HCEC 1CT (cell line): ENCODE data around the gene BCCIP.

ENCODE experiments used
- DNase-seq: peaks from one replicate; pipeline ENCODE4 v3.0.0-alpha.2; 2017

The BCCIP gene

DNA sequence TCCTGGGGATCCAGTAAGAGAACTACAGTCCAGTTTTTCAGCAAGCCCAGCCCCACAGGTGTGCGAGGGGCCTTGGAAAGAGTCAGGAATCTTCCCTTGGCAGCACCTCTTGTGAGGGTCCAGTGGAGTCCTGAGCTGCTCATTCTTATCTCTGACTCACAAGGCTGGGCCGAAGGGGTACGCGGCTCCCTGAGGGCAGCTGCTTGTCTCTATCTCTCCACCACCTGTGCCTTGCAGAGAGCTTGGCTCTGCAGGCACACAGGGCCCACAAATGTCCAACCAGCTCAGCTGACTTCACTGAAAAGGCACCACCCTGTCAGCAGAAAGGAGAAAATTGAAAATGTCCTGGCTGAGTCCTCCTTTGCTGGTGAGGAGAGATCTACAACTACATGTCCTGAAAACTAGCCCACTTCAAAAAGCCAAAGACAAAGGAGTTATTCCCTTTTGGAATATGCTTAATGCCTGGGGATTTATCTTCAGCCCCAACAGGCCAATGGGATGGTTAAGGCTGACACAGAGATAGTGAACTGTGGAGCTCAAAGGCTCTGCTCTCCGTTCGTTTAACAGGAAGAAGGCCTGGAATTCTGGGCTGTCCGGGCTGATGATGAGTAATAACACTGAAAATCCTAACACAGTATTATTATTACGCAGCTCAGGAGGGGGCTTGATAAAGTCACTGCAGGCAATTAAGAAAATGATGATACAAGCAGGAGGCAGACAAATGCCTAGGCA is 23.7 kb upstream of the BCCIP start:
- no peak for DNase-seq

DNA sequence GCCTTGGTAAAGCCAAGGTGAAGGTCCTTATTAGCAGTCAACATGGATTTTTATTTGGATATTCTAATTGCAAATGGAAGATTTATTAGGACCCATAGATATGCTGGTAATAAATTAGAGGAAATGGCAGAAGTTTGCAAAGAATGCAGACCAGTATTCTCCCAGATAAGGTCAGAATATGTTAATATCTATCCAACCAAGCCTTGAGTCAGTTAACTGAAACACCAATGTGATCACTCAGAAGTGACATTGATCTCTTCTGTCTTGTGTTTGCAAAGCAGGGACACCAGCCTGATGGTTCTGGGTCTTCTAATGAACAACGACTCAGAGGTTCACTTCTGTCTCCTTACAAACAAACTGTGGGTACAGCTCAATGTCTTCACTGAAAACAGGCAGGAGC is 21.8 kb upstream of the BCCIP start:
- no peak for DNase-seq

DNA sequence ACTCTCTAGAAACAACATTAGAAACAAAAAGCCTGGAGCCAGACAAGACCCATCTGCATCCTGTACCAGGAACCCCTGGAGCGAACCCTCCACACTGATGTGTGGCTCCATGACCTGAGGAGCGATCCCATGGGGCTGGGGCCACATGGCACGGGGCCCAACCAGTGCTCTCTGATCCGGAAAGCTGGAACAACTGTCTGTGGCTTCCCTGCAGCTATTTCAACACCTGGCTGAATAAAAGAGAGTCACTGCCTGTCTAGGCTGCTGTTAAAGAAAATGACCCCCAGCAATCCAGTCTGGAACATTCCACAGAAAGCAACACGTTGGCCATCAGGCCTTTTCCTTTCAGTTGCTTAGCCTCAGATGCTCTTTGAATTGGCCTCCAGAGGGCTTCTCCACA is 21.2 kb upstream of the BCCIP start:
- DNase-seq, result no peak

DNA sequence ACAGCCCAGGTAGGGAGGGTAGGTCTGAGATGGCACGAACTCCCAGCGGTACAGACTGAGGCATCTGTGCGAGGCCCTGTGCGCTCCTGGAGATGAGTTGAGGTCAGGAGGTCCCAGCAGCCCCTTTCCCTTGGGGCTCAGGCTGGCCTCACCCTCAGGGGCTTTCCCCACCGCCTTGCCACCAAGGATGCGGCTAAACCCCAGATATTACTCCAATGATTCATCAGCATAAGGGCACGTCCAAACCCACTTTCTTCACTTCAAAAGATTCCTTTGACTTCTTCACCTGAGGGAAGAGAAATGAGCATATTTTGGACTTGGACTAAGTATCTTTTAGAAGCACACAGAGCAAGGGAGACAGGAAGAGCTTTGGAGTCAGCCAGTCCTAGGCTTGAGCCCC is 20.6 kb upstream of the BCCIP start:
- no peak for DNase-seq

DNA sequence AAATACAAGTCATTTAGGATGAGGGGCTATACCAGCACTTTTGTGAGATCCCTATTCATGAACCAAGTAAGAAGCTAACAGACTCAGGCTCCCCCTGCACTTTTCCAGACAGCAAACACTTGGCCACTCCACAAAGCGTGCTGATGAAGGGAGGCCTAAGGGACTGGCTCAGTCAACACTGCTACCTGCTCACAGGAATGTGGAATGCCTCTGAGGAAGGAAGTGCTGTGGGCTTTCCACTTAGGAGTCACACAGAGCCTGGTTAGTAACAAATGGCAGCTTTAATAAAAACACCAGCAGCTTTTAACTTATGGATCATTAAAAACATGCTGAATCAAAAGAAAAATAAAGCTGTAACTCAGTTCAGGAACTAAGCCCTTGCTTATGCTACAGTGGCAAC is 15.3 kb upstream of the BCCIP start:
- no peak for DNase-seq

DNA sequence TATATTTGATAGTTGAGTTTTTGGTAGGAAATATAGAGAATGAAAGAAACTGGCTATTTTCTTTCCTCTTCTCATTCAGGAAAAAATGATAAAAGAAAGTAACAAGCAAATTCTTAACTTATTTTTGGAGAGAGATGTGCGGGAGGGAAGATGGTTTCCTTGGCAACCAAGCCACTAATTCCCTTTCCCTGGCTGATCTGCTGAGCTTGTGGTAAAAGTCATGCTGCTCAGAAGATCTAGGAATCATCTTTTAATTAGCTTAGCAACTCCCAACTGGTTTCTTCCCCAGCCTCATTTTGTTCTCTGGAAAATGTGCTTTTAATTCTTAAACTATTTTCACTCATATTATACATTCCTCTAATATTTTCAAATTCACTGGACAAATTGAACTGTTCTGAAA is 12.1 kb upstream of the BCCIP start:
- DNase-seq, result no peak

DNA sequence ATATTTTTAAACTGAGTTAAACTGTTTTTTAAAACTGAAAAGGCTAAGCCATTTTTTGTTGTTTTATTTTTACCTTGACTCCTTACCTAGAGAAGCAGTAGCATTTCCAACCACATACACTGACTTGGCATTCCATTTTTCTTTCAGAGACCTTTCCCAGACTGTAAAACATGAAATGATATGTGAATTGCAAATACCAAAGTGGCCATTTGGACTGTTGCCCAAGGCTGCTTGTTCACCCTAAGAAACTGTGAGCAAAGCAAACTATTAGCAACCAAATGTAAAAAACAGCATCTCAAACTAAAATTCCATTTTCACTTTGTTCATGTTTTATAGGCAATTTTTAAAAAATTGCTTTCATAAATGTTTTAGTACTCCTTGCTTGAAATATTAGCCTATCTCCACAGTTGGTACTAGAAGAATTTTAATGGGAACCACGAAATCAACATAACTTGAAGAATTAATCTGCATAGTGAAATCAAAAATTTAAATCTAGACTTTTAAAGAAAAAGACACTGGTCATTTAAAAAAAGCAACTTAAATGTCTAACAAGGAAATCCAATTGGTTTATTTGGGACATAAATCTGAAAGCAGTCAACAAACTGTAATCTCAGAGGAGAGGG is 11.1 kb upstream of the BCCIP start:
- no peak for DNase-seq

DNA sequence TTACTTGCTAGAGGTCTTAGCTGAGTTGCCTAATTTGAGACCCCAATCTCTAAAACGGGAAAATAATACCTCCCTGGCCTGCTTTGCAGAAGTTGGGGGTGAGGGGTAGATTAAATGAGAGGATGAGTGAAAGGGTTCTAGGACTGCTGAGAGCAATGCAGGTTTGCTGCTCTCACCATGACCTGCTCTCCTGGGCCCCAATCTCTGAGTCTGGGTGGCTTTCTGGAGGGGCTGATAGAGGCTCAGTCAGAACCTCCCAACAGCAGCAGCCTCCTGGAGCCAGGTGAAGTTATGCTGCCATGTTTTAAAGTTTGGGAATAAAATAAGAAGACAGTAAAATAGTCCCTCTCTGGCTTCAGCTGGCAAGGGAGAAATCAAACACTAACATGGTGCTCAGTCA is 7.6 kb upstream of the BCCIP start:
- DNase-seq, result no peak

DNA sequence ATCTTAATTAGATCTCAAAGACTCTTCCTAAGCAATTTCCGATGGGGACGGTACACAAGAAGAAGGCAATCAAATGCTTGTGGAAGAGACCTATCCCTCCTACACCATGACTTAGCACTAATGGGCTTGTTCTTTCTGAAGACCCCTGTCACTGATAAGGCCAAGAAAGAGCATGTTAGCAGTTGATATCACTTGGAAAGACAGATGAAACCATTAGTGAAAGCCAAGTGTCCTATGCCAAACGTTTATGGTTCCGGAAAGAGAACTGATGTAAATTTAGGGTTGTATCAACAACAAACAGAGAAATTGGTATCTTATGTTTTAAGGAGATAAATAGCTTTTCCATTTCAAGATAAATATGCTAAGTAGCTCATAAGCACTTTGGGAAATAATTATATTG is 6.8 kb upstream of the BCCIP start:
- no peak for DNase-seq

DNA sequence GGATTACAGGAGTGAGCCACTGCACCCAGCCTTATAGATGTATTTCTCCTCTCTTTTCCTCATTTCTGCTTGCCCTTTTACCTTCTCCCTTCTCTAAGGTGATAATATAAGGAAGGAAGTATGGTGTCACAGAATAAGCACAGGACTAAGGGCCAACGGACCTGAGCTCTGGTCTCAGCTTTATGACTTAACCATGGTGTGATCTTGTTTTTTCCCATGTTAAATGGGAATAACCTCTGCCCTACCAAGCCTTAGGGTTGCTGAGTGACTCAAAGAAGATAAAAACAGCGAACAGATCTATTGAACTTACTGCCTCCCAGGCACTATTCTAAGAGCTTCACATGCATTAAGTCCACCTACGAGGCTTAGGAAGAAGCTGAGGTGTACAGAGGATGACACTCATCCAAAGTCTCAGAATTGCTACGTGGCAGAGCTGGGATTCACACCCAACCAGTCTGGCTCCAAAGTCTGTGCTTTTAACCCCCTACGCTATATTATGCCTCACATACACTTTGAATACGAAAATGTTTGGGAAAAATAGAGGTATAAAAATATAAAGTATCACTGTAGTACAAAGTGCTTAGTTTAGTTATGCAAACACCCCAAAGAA is 5.9 kb upstream of the BCCIP start:
- no peak for DNase-seq

DNA sequence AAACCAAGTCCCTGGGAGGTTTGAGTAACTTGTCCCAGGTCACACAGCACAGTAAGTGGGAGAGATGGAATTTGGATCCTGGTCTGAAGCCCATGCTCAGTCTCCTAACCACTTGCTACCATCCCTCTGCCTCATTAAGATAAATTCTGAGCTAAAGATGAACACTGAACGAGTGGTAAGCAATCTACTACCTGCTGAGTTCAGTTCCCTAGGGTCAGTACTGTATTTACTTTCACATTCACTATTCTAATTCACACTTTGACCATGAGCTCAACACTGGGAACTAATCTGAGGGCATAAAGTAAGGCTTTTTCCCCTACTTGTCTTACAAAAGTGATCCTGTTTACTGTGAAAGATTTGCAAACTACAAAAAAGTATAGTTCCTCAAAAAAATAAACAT is 2.6 kb upstream of the BCCIP start:
- DNase-seq, result no peak

DNA sequence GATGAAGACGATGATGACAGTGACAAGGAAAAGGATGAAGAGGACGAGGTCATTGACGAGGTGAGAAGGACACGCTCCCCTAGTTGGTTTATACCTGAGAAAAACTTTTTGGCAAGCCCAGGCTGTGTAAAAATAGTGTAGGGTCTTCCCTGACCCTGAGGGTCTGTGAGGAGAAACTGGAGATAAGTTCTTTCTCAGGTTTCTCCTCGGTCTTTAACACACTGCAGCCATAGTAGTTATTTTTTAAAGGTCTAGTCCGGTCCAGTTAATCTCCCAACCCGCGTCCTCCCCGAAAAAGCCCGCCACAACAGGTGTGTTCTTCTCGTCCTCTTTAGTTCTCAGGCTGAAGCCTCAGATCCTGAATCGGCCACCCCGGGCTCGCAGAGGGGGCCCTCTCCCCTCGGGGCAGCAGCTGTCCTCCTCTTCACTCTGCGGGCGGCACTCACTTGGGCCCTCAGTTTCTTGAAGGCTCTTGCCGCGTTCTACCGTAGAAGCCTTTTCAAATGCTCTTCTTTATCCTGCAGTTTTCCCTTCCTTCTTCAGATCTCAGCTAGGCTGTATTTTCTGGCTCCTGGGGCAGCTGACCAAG is 411 bp downstream of the BCCIP start:
- DNase-seq, result no peak

DNA sequence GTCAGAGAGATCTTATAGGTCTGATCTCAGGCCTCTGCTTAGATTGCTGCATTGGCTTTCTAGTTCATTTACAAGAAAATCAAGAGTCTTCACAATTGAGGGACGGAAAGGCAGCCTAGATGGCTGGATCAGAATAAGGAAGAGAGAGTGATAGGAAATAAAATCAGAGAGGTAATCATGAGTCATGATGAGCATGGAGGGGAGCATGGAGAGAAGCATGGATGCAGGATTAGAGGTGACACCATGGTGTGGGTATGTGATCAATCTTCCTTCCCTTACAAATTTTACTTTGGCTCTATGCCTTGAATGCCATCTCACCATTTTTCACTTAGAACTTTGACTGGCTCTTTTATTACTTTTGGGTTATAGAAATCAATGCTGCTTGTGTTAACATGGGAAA is 1.4 kb downstream of the BCCIP start:
- DNase-seq, result peak; percentile 79

DNA sequence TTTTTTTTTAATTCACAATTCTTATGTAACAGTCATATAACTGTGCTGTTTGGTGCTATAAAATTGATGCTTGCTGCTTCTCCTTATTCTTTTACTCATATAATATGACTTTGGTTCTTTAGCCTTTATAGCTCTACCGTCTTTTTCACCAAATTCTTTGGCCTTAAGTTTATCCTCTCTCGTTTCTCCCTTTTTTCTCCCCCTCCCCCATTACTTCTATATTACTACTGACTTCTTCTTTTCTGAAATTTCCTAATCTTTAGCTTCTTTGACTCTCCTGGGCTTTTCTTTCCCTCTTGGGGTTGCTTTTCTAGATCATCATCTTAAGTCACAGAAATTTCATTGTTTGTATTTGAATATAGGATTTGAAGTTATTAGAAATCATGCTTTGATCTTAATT is 3.8 kb downstream of the BCCIP start:
- DNase-seq, result no peak

DNA sequence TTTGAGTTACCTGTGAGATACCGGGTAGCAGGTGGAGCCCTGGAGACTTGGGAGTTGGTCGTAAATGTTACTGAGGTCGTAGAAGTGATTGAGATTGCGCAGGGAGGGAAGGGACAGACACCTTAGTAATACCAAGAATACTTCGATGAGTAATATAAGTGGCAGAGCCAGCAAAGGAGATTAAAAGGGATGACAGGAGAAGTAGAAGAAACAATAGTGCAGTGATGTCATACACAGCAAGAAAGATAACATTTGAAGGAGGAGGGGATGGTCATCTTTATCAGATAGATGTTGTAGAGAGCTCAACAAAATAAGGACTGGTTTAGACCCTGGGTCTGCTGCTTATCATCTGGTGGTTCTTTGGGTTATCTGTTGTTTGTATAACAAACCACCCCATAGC is 5.0 kb downstream of the BCCIP start:
- no peak for DNase-seq

DNA sequence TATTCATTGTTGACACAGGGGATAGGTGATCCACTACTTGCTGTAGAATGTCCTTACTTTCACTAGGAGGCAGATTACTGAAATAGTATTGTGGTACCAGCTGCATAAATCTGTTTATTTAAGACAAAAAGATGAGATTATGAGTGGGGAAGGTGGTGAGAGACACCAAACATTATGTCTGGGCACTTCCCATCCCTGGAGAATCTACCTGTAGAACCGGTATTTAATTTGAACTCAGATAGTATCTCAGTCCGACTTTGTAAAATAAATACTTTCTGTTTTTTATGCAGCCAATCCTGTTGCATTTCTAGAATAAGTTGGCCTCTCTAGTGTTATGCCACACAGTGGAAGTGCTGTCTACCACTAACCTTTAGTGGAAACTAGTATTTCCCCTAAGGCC is 13.4 kb downstream of the BCCIP start:
- DNase-seq, result no peak

DNA sequence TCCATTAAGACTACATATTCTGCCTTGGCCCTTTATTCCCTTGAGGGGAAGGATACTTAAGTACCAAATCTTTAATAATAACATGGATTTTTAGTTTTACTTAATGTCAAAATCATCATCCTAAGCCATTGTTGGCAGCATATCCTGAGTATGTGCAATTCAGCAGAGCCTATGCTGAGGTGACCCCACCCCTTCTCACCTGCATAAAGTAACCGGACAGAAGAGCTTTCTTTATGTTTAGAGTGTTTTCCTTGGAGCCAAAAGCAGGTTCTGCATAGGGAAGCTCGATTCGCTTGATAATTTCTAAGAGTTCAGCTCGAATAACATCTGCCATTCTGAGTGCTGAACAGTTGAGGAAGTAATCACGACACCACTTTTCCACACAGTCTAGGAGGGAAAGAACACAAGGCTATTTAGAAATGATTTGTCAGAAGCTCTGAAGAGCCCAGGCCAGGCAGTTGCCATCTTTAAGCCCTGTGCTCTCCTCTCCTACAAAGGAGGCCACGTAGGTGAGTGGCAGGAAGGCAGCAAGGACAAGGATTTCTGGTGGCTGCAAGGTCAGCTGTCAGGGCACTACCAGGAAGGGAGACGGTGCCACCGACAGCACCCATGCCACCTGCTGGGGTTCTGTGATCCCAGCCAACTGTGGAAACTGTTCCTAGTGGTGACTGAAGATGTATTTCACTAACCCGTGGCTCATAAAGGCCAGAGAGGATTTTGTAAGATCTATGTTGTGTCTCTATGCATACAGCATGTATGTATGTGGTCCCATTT is 15.6 kb downstream of the BCCIP start:
- DNase-seq, result no peak

DNA sequence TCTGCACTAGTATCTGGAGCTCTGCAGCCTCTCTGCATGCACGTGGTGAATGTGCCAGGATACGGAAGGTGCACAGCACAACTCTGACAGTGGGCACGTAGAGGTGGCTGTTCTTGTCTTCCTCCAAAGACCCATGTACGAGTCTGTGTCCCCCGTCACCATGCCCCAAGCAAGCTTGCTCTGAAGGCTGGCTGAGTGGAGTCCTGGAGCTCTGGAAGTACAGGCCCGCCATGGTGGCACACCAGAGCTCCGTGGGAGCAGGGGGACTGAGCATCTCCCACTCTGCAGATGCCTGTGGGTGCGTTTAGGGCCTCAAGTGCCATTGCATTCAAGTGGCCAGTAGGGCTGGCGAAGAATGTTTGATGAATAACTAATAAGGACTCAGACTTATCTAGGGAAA is 17.1 kb downstream of the BCCIP start:
- no peak for DNase-seq

DNA sequence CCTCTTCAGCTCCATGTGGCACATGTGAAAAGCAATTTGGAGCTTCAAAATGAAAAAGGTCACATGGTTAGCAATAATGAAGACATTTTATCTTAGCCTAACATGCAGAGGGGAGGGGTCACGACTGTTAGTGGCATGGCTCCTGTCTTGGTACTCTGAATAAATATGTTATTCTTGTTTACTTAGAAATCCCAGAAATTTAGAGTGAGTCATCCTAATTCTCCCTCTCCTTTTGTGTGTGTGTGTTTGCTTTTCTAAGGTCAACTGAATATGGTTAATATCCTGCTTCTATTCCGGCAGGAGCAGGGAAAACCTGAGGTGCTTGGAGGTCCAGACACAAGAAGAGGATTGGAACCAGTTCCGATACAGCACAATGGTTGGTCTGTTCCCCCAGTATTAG is 17.6 kb downstream of the BCCIP start:
- peak; percentile 22 for DNase-seq

DNA sequence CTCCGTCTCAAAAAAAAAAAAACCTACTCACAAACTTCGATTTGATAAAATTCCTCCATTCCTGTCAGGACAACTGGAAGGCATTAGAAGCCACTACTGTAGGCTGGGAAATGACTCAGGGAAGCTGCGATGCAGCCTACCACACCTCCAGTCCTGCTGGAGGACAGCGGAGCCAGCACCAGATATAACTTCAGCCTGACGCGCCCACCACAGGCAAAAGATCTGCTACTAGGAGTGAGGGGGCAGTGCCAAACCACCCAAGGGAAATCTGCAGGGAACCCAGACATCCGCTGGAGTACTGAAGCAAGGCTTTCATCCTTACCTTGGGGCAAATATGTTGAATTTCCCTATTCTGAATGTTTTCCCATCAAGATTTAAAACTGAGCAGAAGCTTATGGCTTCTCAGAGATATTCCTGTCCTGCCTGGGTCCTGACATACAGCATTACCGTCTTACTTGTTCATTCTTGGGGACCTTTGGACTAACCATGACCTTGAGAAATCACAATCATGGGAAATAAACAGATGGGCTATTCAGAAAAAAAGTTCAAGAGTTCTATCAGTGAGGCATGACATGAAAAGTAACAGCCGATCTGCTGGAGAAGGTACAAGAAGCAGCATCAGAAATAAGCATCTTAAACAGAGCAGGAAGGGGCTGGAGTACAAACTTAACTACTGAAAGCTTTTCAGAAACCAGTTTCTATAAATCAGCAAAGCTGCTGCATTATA is 20.4 kb downstream of the BCCIP start:
- DNase-seq, result no peak

DNA sequence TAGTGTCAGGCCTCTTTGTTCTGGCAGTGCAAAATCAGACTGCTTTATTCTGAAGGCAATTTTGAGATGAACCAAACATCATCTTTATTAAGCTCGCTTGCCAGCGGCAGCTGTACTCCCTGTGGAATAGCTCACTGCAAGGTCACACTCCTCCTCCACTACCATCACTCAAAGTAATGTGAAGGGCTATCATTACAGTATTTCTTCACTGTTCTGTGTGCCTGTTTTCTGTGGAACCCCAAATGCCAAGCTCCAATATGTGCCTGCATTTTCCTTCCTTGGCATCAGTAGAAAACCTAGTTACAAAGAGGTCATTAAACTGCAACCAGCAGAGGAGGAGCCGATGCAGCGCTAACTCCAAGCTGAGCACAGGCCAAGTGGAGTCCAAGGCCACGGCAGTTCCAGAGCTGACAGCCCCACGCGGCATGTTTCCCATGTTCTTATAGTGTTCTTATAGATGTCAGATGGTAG is 21.4 kb downstream of the BCCIP start:
- no peak for DNase-seq

DNA sequence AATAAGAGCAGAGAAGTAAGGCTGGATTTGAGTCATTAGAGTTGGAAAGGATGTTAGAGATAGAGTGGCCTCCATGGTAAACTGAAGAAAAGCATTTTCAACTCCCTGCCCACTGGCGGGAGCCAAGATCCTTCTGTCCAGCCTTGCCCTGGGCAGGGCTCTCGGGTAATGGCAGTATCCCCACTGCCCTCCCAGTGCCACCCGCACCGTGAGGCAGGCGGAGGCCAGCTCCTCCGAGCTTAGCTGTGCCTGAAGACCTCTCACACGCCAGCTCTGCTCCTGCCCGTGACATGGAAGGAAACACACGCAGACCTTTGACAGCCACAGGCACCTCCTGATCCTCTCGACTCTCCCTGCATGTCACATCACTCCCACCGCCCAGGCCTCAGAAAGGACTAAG is 22.3 kb downstream of the BCCIP start:
- no peak for DNase-seq

DNA sequence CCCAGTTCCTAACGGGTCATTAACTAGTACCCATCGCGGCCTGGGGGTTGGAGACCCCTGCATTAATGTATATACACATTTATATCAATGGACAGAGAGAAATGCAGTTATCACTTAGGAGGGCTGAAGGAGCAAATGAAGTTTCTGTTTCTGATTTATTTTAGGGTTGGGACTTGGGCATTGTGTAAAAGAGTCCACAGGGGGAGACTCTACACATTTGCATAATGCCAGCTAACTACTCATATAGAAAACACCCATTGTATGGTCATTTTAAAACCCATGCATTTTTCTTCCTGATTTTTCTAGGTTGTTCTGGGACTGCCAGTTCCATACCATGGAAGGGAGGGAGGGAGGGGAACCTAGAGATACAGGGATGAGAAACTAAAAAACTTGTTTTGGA is 23.5 kb downstream of the BCCIP start:
- no peak for DNase-seq
